ENCODE measurements around the gene PFKP. TPM values are rescaled to one million over a fixed set of nuclear protein-coding genes. Genes with fewer than 3 reads are reported as not detected.

PFKP gene
- total and polyA plus RNA-seq, 4 donors: 15.1 to 49.8 (median 31.8) TPM

GRCh38 chr10:3147117-3147820, 79.9 kb downstream of the PFKP start:
- no peak for DNase-seq
- Histone ChIP-seq H3K27ac (ENCODE audit: low read depth in 1 of 2, low read length in 1 of 2) (no peak overlapping the region), H3K4me3 (no peak overlapping the region), H3K4me1 (ENCODE audit: control insufficient read depth in 5 of 5, insufficient read depth in 5 of 5, low read length in 5 of 5) (no peaks in the 10 kb centered on the region), H3K36me3 (ENCODE audit: control insufficient read depth in 4 of 4, insufficient read depth in 4 of 4, low read length in 4 of 4) (peaks cover 27 to 65% (median 53%) of the 10 kb centered on the region in 4 donors), H3K9ac (ENCODE audit: insufficient read depth in 1 of 2, low read length in 2 of 2) (no peak overlapping the region), H3K9me3 (ENCODE audit: control insufficient read depth in 4 of 4, insufficient read depth in 3 of 4, low read length in 3 of 4) (no peaks in the 10 kb centered on the region), H3K27me3 (ENCODE audit: control insufficient read depth in 3 of 3, insufficient read depth in 3 of 3, low read length in 2 of 3) (no peaks in the 10 kb centered on the region)
- 94 to 97% methylated on average over 17 of the region's 17 CpGs for WGBS, 2 donors
- TF ChIP-seq CTCF (IDR thresholded peaks at IDR 0.05; ENCODE audit: control extremely low read depth, extremely low read depth): no peak
- no peak for ATAC-seq (ENCODE audit: insufficient read depth, low FRiP score)

GRCh38 chr10:3148041-3148440, 80.7 kb downstream of the PFKP start:
- Histone ChIP-seq H3K27me3 (ENCODE audit: control insufficient read depth in 3 of 3, insufficient read depth in 3 of 3, low read length in 2 of 3) (no peaks in the 10 kb centered on the region), H3K4me3 (no peak overlapping the region), H3K27ac (ENCODE audit: low read depth in 1 of 2, low read length in 1 of 2) (no peak overlapping the region), H3K36me3 (ENCODE audit: control insufficient read depth in 4 of 4, insufficient read depth in 4 of 4, low read length in 4 of 4) (peaks cover 32 to 65% (median 51%) of the 10 kb centered on the region in 4 donors), H3K9me3 (ENCODE audit: control insufficient read depth in 4 of 4, insufficient read depth in 3 of 4, low read length in 3 of 4) (no peaks in the 10 kb centered on the region), H3K4me1 (ENCODE audit: control insufficient read depth in 5 of 5, insufficient read depth in 5 of 5, low read length in 5 of 5) (no peaks in the 10 kb centered on the region), H3K9ac (ENCODE audit: insufficient read depth in 1 of 2, low read length in 2 of 2) (no peak overlapping the region)
- no peak for DNase-seq
- WGBS, 2 donors: 93 to 95% methylated on average over 17 of the region's 17 CpGs
- no peak for TF ChIP-seq CTCF (IDR thresholded peaks at IDR 0.05; ENCODE audit: control extremely low read depth, extremely low read depth)
- no peak for ATAC-seq (ENCODE audit: insufficient read depth, low FRiP score)

- TF ChIP-seq CTCF (IDR thresholded peaks at IDR 0.05; ENCODE audit: control extremely low read depth, extremely low read depth): no peak
- Histone ChIP-seq H3K9ac (ENCODE audit: insufficient read depth in 1 of 2, low read length in 2 of 2) (no peak overlapping the region), H3K36me3 (ENCODE audit: control insufficient read depth in 4 of 4, insufficient read depth in 4 of 4, low read length in 4 of 4) (peaks cover 28 to 58% (median 47%) of the 10 kb centered on the region in 4 donors), H3K4me1 (ENCODE audit: control insufficient read depth in 5 of 5, insufficient read depth in 5 of 5, low read length in 5 of 5) (no peaks in the 10 kb centered on the region), H3K27me3 (ENCODE audit: control insufficient read depth in 3 of 3, insufficient read depth in 3 of 3, low read length in 2 of 3) (no peaks in the 10 kb centered on the region), H3K27ac (ENCODE audit: low read depth in 1 of 2, low read length in 1 of 2) (no peak overlapping the region), H3K9me3 (ENCODE audit: control insufficient read depth in 4 of 4, insufficient read depth in 3 of 4, low read length in 3 of 4) (no peaks in the 10 kb centered on the region), H3K4me3 (no peak overlapping the region)
- WGBS, 2 donors: 89 to 90% methylated on average over 9 of the region's 9 CpGs
- ATAC-seq (ENCODE audit: insufficient read depth, low FRiP score) (no peak), DNase-seq (no peak)
Observed at GRCh38 chr10:3148994-3149393, 81.6 kb downstream of the PFKP start.

GRCh38 chr10:3149918-3150317, 82.6 kb downstream of the PFKP start:
- H3K9me3 ChIP-seq (ENCODE audit: control insufficient read depth in 4 of 4, insufficient read depth in 3 of 4, low read length in 3 of 4): no peaks in the 10 kb centered on the region
- no peak overlapping the region for H3K4me3 ChIP-seq
- H3K9ac ChIP-seq (ENCODE audit: insufficient read depth in 1 of 2, low read length in 2 of 2): no peak overlapping the region
- TF ChIP-seq CTCF (IDR thresholded peaks at IDR 0.05; ENCODE audit: control extremely low read depth, extremely low read depth): no peak
- 79 to 84% methylated on average over 11 of the region's 11 CpGs for WGBS, 2 donors
- no peaks in the 10 kb centered on the region for H3K4me1 ChIP-seq (ENCODE audit: control insufficient read depth in 5 of 5, insufficient read depth in 5 of 5, low read length in 5 of 5)
- no peak overlapping the region for H3K27ac ChIP-seq (ENCODE audit: low read depth in 1 of 2, low read length in 1 of 2)
- no peak for ATAC-seq (ENCODE audit: insufficient read depth, low FRiP score)
- DNase-seq: no peak
- H3K36me3 ChIP-seq (ENCODE audit: control insufficient read depth in 4 of 4, insufficient read depth in 4 of 4, low read length in 4 of 4): peaks cover 24 to 59% (median 50%) of the 10 kb centered on the region in 4 donors
- no peaks in the 10 kb centered on the region for H3K27me3 ChIP-seq (ENCODE audit: control insufficient read depth in 3 of 3, insufficient read depth in 3 of 3, low read length in 2 of 3)

Data from lung (tissue), 12 donors.